ENCODE results near the gene FLT3LG.

FLT3LG gene

GRCh38 chr19:49473868-49474541 lies at the start of gene FLT3LG:
FLT3LG (plus strand) TSS chr19:49474215; CDS start chr19:49474640, 425 bp downstream.
- DNase-seq: no peak

- no peak for DNase-seq
These were observed 48.8 kb upstream of the FLT3LG start, which contains the start of gene GFY for GRCh38 chr19:49425178-49425577. GFY (plus strand) TSS chr19:49425388; CDS start chr19:49426431, 1,043 bp downstream.

GRCh38 chr19:49425922-49426592 lies 48.0 kb upstream of the FLT3LG start:
- DNase-seq: no peak

- DNase-seq: no peak
These were observed 46.7 kb upstream of the FLT3LG start for GRCh38 chr19:49427339-49427738.

- DNase-seq: no peak
These were observed 46.0 kb upstream of the FLT3LG start for GRCh38 chr19:49427855-49428546.

- no peak for DNase-seq
These were observed 45.2 kb upstream of the FLT3LG start for GRCh38 chr19:49428547-49429451.

GRCh38 chr19:49430172-49430677 lies 43.8 kb upstream of the FLT3LG start:
- no peak for DNase-seq

GRCh38 chr19:49430678-49431329 lies 43.2 kb upstream of the FLT3LG start:
- DNase-seq: no peak

GRCh38 chr19:49431330-49431749 lies 42.7 kb upstream of the FLT3LG start:
- no peak for DNase-seq

GRCh38 chr19:49432141-49433073 lies 41.6 kb upstream of the FLT3LG start:
- DNase-seq: no peak

GRCh38 chr19:49433240-49433901 lies 40.6 kb upstream of the FLT3LG start:
- no peak for DNase-seq

- no peak for DNase-seq
These were observed 39.0 kb upstream of the FLT3LG start for GRCh38 chr19:49434907-49435583.

- no peak for DNase-seq
These were observed 38.3 kb upstream of the FLT3LG start for GRCh38 chr19:49435670-49436069.

- DNase-seq: no peak
These were observed 37.5 kb upstream of the FLT3LG start for GRCh38 chr19:49436381-49437017.

- DNase-seq: peak; percentile 54
These were observed 36.8 kb upstream of the FLT3LG start for GRCh38 chr19:49437231-49437630.

- DNase-seq: no peak
These were observed 35.8 kb upstream of the FLT3LG start for GRCh38 chr19:49438261-49438660.

- no peak for DNase-seq
These were observed 34.2 kb upstream of the FLT3LG start for GRCh38 chr19:49439836-49440235.

GRCh38 chr19:49440439-49441209 lies 33.4 kb upstream of the FLT3LG start:
- DNase-seq: no peak
